Fibroblast of lung (primary cell): Measurements from ENCODE around the gene COX7A2L.

Experiments
- CTCF ChIP-seq, 2 donors: IDR thresholded peaks in 1 of 2; conservative IDR thresholded peaks in 1 of 2; 1 replicate in 1 of 2; 2 replicates in 1 of 2; pipeline ENCODE4 v1.5.1; 2011 to 2012; ENCODE audit warnings: low read length in 2 of 2, control low read depth in 1 of 2, inconsistent platforms in 1 of 2, low read depth in 1 of 2, mild to moderate bottlenecking in 1 of 2
- EZH2 ChIP-seq: IDR thresholded peaks from 2 replicates; pipeline ENCODE4 v1.5.1; 2012; ENCODE audit warnings: low read length, control low read depth, mild to moderate bottlenecking; ENCODE audit errors: missing control alignments

GRCh38 chr2:42307180-42307579 lies 53.8 kb downstream of the COX7A2L start:
- no peak for TF ChIP-seq EZH2
- TF ChIP-seq CTCF (conservative IDR thresholded peaks at IDR 0.05 in 1 of 2, IDR thresholded peaks at IDR 0.05 in 1 of 2; ENCODE audit: low read depth in 1 of 2, low read length in 2 of 2) = no peak
